MM.1S (cell line): Measurements from ENCODE around the gene ROS1.

Experiments used
- CTCF ChIP-seq: fragments of 300-600 bp; sonication (generic); IDR thresholded peaks from 2 replicates; pipeline ENCODE4 v1.5.1; 2016; ENCODE audit warnings: antibody characterized with exemption, low read length, mixed read lengths
- EZH2phosphoT487 ChIP-seq: fragments of 300-600 bp; sonication (generic); IDR thresholded peaks from 2 replicates; pipeline ENCODE4 v1.6.1; 2018; ENCODE audit warnings: antibody characterized with exemption, low read length

- no peak for TF ChIP-seq CTCF
- TF ChIP-seq EZH2phosphoT487 = no peak
These were observed 32.7 kb downstream of the ROS1 start for GRCh38 chr6:117393045-117393444.
